GM12892 (cell line): ENCODE measurements around the gene PRSS53.

Experiments used
- POLR2A ChIP-seq: IDR thresholded peaks from 2 replicates; pipeline ENCODE4 v1.6.1; 2011; ENCODE audit warnings: low read depth, low read length, control low read depth
- POLR2AphosphoS5 ChIP-seq: IDR thresholded peaks from 2 replicates; pipeline ENCODE4 v1.6.1; 2011; ENCODE audit warnings: low read depth, low read length, control low read depth
- TAF1 ChIP-seq: IDR thresholded peaks from 2 replicates; pipeline ENCODE4 v1.6.1; 2011; ENCODE audit warnings: low read depth, mild to moderate bottlenecking, control low read depth, low read length, borderline replicate concordance

- no peak for TF ChIP-seq POLR2A
- no peak for TF ChIP-seq POLR2AphosphoS5
- no peak for TF ChIP-seq TAF1
These were observed 45.4 kb upstream of the PRSS53 start for GRCh38 chr16:31134091-31134571.
